Stimulated activated CD4-positive, alpha-beta T cell treated with anti-CD3 and anti-CD28 coated beads, TNF-alpha, amount 100 ng/mL, for 48 hours (primary cell): ENCODE results near the gene SCN2A.

ENCODE experiments used
- DNase-seq, 3 donors: peaks; one replicate each; pipeline ENCODE4 v3.0.0-alpha.2; 2020; ENCODE audit warnings: low read depth in 3 of 3

The SCN2A gene

DNA sequence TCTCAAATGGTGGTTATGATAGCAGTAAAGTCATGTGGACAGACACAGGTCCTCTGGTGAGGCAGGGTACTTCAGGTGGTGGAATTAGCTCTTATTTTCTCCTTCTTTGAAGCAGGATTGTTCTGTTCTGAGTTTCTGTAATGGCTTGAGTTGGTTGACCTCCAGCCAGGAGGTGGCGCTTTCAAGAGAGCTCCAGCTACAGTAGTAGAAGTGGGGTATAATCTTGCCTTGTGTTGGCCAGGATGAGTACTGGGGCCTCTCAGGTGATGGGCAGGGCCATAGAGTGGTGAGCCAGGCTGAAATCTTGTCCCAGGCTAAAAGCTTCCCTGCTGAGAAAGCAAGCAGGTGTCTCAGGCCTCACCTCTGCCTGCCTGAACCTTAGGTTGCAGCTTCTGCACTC is 177.8 kb downstream of the SCN2A start:
- DNase-seq, result no peak

DNA sequence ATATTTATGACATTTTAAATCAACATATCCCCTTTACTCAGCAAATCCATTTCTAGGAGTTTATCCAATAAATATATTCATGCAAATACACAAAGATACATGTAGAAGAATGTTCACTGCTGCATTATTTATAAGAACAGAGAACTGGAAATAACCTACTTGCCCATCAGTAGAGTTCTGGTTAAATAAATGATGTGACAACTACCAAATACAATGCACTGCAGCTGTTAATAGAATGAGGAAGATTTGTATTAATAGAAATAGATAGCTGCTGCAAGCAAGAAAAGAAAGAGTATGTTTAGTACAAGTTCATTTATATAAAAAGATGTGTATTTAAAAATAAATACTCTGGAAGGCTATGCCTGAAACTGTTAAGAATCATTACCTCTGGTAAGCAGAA is 181.0 kb downstream of the SCN2A start:
- no peak for DNase-seq

DNA sequence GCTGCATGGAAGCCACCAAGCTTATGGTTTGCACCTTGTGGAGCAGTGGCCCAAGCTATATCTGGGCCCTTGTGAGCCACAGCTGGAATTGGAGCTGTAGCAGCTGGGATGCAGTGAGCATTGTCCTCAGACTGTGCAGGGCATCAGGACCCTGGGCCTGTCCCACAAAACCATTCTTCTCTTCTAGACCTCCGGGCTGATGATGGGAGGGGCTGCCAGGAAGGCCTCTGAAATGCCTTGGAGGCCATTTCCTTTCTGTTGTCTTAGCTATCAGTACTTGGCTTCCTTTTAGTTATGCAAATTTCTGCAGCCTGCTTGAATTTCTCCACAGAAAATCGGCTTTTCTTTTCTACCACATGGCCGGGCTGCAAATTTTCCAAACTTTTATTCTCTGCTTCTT is 183.9 kb downstream of the SCN2A start:
- DNase-seq, result no peak

DNA sequence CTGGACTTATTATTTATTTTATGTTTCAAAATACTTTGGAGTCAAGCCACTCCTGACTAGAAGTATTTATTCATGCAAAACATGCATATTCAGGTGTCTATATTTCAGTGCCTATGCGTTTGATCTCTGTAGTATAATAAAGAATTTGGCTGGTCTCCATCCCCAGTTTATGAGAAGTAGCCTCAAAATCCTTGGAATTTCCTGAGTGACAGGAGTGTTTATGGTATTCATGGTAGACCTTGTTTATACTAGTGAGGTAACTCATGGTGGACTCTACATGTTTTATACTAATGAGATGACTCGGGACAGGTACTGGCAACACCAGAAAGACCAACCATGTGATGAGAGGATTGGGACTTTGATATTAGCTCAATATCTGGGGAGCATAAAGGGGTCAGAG is 186.3 kb downstream of the SCN2A start:
- no peak for DNase-seq

DNA sequence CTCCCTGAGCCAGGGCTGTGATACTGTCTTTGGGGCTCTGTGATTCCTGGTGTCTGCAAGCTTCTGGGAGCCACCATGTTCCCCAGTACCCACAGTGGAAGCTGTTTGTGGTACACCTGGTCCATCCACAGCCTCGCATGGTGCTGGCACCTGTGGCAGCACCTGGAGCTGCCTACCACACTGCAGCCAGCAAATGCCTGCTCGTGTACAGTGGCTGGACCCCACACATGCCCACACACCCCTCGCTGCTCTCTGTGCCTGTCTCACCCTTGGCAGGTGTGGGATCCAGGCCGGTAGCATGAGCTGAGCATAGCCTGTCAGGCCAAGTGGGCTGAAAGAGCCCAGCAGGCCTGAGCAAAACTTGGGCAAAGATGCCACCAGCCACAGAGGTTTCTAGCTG is 188.5 kb downstream of the SCN2A start:
- no peak for DNase-seq

DNA sequence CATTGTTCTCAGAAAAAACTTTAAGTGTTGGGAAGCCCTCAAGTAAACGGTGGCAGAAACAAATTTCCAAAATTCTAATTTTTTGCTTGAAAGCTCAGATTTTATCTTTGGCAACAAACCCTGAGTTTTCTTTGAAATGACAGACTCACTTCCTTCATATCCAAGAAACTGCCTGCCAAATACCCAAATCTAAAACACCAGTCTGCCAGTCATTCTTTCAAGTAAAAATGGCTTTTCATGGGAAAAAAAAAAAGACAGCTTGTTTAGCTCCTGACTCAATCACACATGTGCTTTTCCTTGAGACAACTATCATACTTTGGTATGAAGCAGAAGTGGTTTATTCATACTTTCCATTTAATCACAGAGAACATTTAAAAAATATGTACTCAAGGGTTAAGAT is 189.7 kb downstream of the SCN2A start:
- no peak for DNase-seq

DNA sequence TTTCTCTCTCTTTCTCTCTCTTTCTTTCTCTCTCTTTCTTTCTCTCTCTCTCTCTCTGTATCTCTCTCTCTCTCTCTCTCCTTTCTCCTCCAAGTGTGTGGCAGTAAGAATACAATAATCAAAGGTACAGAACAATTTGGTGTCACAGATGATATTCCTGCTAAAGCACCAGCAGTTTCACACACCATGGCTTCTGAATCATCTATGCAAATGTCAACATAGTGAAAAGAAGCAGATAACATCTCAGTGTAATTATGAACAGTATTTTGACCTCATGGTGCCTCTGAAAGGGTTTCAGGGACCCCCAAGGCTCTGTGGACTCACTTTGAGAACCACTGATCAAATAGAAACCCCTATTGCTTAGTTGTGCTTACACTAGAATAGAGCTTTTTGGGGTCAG is 191.8 kb downstream of the SCN2A start:
- DNase-seq, result no peak

DNA sequence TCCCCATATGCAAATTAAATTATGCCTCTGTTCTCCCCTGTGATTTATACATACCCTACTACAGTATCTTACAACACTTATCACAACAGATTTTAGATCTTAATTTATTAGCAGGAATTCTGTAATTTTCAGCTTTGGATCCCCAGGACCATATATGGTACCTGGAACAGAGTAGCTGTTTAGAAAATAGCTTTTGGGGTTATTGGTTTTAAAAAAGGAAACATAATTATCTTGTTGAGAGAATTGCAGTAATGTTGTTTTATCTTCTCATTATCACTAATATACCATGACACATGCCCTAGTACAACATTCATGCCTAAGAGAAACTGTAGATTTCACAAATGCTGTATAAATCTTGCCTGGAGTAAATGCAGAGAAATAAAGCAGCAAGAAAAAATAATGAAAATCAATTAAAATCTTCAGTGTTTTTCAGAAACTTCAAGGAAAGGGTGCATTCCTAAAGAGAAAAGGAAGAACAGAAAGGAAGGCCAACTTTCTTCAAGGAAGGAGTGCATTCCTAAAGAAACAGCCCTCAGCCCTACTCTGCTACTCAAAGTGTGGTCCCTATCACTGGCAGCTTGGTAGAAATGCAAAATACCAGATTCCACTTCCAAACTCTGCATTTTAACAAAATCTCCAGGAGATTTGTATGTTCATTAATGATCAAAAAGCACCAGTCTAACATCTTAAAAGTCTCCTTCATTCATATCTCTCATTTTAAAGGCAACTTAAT is 193.2 kb downstream of the SCN2A start:
- DNase-seq, result no peak

DNA sequence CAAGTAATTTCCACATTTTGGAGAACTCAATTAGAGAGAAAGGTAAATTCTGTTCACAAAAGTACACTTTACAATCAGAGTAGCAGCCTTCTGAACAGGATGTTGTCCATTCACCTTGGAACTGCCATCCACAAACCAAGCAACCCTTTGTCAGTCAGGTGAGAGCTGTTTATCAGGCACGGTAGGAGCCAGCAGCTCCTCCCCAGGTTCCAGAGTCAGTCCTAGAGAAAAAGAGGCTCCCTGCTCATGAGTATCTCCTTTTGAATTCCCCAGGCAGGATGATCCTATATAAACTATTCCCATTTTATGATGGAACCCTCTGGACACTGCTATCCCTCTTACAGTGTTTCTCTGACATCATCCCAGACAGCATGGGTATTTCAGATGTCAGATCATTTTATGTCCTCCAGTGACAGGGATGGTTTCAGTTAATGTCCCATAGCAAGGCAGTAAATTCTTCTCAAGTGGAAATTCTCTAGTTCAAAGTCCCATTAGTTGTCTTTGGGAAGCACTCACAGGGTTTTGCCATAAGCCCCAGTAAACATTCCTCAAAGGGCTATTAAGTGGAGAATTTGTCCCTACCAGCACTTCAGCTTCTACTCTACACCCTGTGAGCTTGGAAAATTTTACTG is 195.8 kb downstream of the SCN2A start:
- DNase-seq, result no peak

DNA sequence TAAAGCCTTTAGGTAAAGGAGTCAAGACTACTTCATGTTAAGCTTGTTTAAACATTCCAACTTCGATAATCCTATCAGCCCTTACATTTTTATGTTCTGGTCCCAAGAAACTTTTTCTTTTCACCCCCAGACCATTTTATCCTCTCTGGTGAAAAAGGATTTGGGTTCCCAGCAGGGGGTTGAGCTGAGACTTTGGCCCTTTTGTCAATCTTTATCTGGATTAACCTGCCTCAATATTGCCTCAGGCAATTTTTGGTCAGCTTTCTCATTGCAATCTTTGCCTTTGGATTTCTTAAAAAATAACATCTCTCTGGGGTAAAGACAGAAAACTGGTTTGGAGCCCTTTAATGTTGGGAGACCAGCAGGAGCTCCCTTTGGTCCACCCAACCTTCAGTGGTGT is 196.4 kb downstream of the SCN2A start:
- DNase-seq, result no peak

DNA sequence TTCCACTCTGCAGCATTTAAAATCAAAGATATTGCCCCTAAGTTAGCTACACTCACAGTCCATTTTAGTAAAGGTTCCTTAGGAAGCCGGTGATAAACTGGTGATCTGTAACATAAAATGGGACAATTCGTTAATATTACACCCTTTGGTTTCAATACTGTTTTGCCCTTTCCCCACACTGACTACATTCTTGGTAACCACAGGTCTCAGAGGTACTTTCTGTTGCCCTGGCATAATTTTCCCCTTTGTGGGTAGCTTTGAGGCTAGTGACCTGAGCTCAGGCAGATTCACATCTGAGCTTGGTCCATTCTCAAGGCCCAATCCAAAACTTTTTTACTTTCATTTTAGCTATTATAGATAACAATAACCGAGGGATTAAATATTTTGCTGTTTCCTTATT is 197.3 kb downstream of the SCN2A start:
- no peak for DNase-seq

DNA sequence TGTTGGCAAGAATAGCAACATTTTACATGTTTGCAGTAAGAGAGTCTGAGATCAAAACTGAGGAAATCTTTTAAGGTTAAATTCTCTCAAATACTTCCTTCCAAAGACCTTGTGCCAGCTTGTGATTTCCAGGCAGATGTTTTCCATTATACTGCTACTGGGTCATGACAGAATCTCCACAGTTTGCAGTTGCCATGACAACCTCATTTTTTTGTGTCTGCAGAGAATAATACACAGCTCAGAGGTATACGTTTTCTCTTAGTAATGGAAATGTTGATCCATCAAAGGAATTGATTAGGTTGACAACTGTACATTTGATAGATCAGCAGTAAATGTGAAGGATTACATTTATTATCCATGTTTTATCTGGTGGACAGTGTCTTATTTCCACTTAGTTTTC is 201.2 kb downstream of the SCN2A start:
- DNase-seq, result no peak
